Upper lobe of right lung (tissue), 1 donor: Measurements from ENCODE around the gene CUL2. TPM values are rescaled to one million over a fixed set of nuclear protein-coding genes. Genes with fewer than 3 reads are reported as not detected.

Source experiments
- ATAC-seq: fragments of 200-7000 bp; cut with Tn5 transposase; one replicate; pipeline ENCODE4 v1.9.1; 2020; ENCODE audit warnings: mild to moderate bottlenecking, moderate library complexity
- DNase-seq: peaks from one replicate; pipeline ENCODE4 v3.0.0-alpha.2; 2020
- H3K27ac ChIP-seq: fragments of 200-600 bp; one replicate; pipeline ENCODE4 v1.8.0; 2022
- H3K27me3 ChIP-seq: fragments of 200-600 bp; one replicate; pipeline ENCODE4 v1.8.0; 2022; ENCODE audit warnings: mild to moderate bottlenecking
- H3K36me3 ChIP-seq: fragments of 200-600 bp; one replicate; pipeline ENCODE4 v1.8.0; 2022
- H3K4me1 ChIP-seq: fragments of 200-600 bp; one replicate; pipeline ENCODE4 v1.8.0; 2022
- H3K4me3 ChIP-seq: fragments of 200-600 bp; one replicate; pipeline ENCODE4 v1.8.0; 2022; ENCODE audit warnings: mild to moderate bottlenecking
- H3K9me3 ChIP-seq: fragments of 200-600 bp; one replicate; pipeline ENCODE4 v1.8.0; 2022
- intact Hi-C: fragments of 100-400 bp; cut with DNase I; formaldehyde crosslinking; loops from one replicate; pipeline ENCODE4 v1.11.0; 2022
- total RNA-seq: library from RNA; stranded (reverse); fragmentation: NEBNext Ultra II Directional; extraction: Animal tissue kit (Norgen Biotek cat#: 25700); gene quantifications from one replicate; pipeline ENCODE4 v1.2.1, GENCODE V29; 2021
- TF ChIP-seq, protein P1 (sequence below): fragments of 200-600 bp; IDR thresholded peaks from one replicate; pipeline ENCODE4 v1.8.0; 2022; ENCODE audit warnings: antibody characterized with exemption
- donor health status: DM: no; HTN: yes; CAD: no; lungs with severe emphysema.

The CUL2 gene
- total RNA-seq, 1 donor from 2014 or later = 33.0 TPM

DNA sequence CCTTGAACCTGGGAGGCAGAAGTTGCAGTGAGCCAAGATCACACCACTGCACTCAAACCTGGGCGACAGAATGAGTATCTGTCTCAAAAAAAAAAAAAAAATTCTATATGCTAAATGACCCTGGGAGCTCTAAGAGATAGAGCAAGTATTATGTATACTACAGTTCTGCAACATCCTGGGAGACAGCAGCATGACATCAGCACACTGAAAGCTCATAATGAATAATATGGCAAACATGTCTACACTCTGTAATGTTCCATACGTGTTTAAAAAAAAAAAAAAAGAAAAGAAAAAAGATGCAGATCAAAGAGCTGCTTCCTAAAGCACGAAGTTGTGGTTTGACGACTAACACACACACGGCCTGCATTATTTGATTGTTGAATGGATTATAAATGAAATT lies 72.5 kb downstream of the CUL2 start:
- no peaks in the 10 kb centered on the region for H3K27me3 ChIP-seq
- peaks cover 23% of the 10 kb centered on the region for H3K36me3 ChIP-seq
- TF ChIP-seq, protein P1, sequence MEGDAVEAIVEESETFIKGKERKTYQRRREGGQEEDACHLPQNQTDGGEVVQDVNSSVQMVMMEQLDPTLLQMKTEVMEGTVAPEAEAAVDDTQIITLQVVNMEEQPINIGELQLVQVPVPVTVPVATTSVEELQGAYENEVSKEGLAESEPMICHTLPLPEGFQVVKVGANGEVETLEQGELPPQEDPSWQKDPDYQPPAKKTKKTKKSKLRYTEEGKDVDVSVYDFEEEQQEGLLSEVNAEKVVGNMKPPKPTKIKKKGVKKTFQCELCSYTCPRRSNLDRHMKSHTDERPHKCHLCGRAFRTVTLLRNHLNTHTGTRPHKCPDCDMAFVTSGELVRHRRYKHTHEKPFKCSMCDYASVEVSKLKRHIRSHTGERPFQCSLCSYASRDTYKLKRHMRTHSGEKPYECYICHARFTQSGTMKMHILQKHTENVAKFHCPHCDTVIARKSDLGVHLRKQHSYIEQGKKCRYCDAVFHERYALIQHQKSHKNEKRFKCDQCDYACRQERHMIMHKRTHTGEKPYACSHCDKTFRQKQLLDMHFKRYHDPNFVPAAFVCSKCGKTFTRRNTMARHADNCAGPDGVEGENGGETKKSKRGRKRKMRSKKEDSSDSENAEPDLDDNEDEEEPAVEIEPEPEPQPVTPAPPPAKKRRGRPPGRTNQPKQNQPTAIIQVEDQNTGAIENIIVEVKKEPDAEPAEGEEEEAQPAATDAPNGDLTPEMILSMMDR = no peak
- no peak for ATAC-seq
- no peak overlapping the region for H3K4me3 ChIP-seq
- no peak for DNase-seq
- H3K27ac ChIP-seq = no peak overlapping the region
- intact Hi-C loops = no loop called here
- H3K9me3 ChIP-seq = no peaks in the 10 kb centered on the region
- H3K4me1 ChIP-seq = no peaks in the 10 kb centered on the region

DNA sequence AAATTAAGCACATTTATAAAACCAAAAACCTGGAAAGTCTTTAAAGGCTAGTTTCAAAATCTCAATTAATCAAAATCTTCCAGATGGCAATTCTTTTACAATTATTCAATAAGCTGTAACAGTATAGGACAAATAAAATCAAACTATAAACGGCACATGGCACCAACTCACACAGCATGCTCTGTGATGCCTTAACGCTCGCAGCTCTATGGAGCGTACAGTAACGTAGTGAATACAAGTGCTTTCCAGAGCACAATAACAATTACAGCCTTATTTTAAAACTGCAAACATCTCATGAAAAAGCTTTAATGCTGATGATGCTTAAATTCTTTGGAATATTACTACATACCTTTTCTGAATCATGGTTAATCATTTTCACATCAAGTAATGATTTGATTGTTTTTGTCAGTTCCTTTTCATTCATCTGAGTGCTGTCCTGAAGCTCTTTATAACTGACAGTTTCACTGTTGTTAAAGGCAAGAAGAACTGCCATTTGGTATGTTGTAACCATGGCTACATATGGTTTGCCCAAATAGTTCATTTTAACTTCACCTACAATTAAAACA lies 74.2 kb downstream of the CUL2 start:
- intact Hi-C loops = no loop called here
- H3K27ac ChIP-seq = no peak overlapping the region
- H3K4me1 ChIP-seq = no peaks in the 10 kb centered on the region
- no peak overlapping the region for H3K4me3 ChIP-seq
- no peak for DNase-seq
- H3K27me3 ChIP-seq = no peaks in the 10 kb centered on the region
- no peaks in the 10 kb centered on the region for H3K9me3 ChIP-seq
- H3K36me3 ChIP-seq = peaks cover 38% of the 10 kb centered on the region
- TF ChIP-seq, protein P1 = no peak
- no peak for ATAC-seq

DNA sequence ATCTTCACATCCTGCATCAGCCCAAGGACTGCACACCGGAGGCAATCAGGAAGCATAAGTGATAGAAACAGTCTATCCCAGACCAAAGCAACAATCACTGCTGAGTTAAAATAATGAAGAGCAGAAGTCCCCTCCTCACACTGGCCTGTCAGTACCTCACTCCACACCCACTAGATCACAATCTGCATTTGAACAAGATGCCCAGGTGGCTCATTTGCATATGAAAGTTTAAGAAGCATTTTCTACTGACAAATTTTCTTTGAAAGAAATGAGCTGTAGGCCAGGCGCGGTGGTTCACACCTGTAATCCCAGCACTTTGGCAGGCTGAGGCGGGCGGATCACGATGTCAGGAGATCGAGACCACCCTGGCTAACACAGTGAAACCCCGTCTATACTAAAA lies 77.4 kb downstream of the CUL2 start:
- intact Hi-C loops = no loop called here
- peaks cover 59% of the 10 kb centered on the region for H3K36me3 ChIP-seq
- DNase-seq (no peak), ATAC-seq (no peak)
- TF ChIP-seq, protein P1 = no peak
- no peaks in the 10 kb centered on the region for H3K27me3 ChIP-seq
- no peaks in the 10 kb centered on the region for H3K9me3 ChIP-seq
- H3K27ac ChIP-seq = no peak overlapping the region
- no peaks in the 10 kb centered on the region for H3K4me1 ChIP-seq
- H3K4me3 ChIP-seq = no peak overlapping the region

DNA sequence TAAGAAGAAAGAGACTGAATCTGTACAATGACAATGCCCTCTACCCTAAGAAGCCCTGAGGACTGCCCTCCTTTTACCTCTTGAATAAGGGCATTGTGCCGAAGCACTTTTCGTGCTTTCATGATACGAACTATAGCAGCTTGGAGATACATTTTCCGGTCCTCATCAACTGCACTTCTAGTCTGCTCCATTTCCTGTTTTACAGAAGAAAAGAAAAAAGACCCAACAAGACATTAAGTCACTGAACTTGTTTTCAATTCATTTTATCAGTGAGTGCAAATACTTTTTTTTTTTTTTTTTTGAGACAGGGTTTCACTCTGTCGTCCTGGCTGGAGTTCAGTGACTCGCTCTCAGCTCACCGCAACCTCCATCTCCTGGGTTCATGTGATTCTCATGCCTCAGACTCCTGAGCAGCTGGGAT lies 78.4 kb downstream of the CUL2 start:
- ATAC-seq (no peak), DNase-seq (no peak)
- intact Hi-C loops = no loop called here
- TF ChIP-seq, protein P1 = no peak
- no peaks in the 10 kb centered on the region for H3K9me3 ChIP-seq
- no peaks in the 10 kb centered on the region for H3K27me3 ChIP-seq
- H3K4me1 ChIP-seq = no peaks in the 10 kb centered on the region
- no peak overlapping the region for H3K4me3 ChIP-seq
- peaks cover 59% of the 10 kb centered on the region for H3K36me3 ChIP-seq
- H3K27ac ChIP-seq = no peak overlapping the region

DNA sequence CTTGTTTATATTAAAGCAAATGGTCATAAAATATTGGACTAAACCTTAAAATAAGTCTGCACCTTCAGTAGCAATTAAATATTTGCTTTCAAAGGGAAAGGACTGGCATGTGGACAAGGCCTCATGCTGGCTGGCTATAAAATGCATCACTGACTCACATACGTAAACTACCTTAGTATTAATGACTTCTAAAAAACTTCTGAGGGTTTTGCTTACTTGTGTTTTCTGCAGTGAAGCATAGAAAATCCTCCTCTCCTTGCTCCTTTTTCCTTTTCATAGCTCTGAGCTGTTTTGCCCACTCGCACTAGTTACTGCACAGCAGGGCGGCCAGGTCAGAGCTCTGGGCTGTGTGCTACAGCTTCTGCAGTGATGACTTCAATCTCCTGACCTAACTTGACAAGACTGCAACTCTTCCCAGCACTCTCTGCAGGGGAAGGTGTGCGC lies 82.3 kb downstream of the CUL2 start:
- Histone ChIP-seq H3K36me3 (peaks cover 42% of the 10 kb centered on the region), H3K9me3 (no peaks in the 10 kb centered on the region), H3K27me3 (no peaks in the 10 kb centered on the region), H3K4me3 (no peak overlapping the region), H3K4me1 (no peaks in the 10 kb centered on the region), H3K27ac (no peak overlapping the region)
- no peak for DNase-seq
- ATAC-seq = no peak
- intact Hi-C loops = no loop called here
- TF ChIP-seq, protein P1 = no peak

DNA sequence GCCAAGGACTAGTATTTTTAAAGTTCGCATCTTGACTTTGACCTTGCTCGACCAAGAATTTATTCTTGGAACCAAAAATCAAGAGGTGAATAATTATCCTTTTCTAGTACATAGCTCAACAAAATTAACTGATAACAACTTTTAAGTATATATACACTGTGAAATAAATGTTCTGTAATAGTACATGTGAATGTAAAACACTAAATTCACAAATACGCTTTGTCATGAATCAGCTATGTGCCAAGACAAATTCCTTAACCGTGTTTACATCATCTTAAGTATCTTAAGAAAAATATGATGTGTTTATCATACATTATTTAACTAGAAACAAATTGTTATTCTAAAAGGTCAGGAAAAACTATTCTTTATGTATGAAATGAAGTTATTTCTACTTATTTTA lies 83.3 kb downstream of the CUL2 start:
- no peak for ATAC-seq
- Histone ChIP-seq H3K27ac (no peak overlapping the region), H3K4me3 (no peak overlapping the region), H3K4me1 (no peaks in the 10 kb centered on the region), H3K27me3 (no peaks in the 10 kb centered on the region), H3K9me3 (no peaks in the 10 kb centered on the region), H3K36me3 (peaks cover 32% of the 10 kb centered on the region)
- TF ChIP-seq, protein P1 = no peak
- intact Hi-C loops = no loop called here
- no peak for DNase-seq
